ENCODE results near the gene CSGALNACT2. TPM values are rescaled to one million over a fixed set of nuclear protein-coding genes. Genes with fewer than 3 reads are reported as not detected.
"Not testable (repeated sequence)": the region's sequence is repeated elsewhere in the genome, so short reads cannot be mapped to it uniquely, and the experiment has no call there.

CSGALNACT2 gene
- total RNA-seq, 1 experiment from 2014 or later, result 9.0 TPM

GRCh38 chr10:43160046-43160920, 22.0 kb downstream of the CSGALNACT2 start:
- in situ Hi-C loops (cut with HindIII; ENCODE audit: low pct_unique_long_range_greater_than_20kb, low sequenced_read_pairs), result no loop called here
- no peak for DNase-seq (ENCODE audit: low read depth)

GRCh38 chr10:43160921-43161255, 22.6 kb downstream of the CSGALNACT2 start:
- in situ Hi-C loops (cut with HindIII; ENCODE audit: low pct_unique_long_range_greater_than_20kb, low sequenced_read_pairs), result no loop called here
- DNase-seq (ENCODE audit: low read depth), result no peak

- no peak for DNase-seq (ENCODE audit: low read depth)
- in situ Hi-C loops (cut with HindIII; ENCODE audit: low pct_unique_long_range_greater_than_20kb, low sequenced_read_pairs), result no loop called here
Measured at GRCh38 chr10:43162604-43163003, 24.4 kb downstream of the CSGALNACT2 start.

- DNase-seq (ENCODE audit: low read depth), result no peak
- in situ Hi-C loops (cut with HindIII; ENCODE audit: low pct_unique_long_range_greater_than_20kb, low sequenced_read_pairs), result no loop called here
Measured at GRCh38 chr10:43166207-43166879, 28.1 kb downstream of the CSGALNACT2 start.

- in situ Hi-C loops (cut with HindIII; ENCODE audit: low pct_unique_long_range_greater_than_20kb, low sequenced_read_pairs), result no loop called here
- no peak for DNase-seq (ENCODE audit: low read depth)
Measured at GRCh38 chr10:43166880-43167497, 28.7 kb downstream of the CSGALNACT2 start.

- no peak for DNase-seq (ENCODE audit: low read depth)
- in situ Hi-C loops (cut with HindIII; ENCODE audit: low pct_unique_long_range_greater_than_20kb, low sequenced_read_pairs), result no loop called here
Measured at GRCh38 chr10:43167498-43167889, 29.2 kb downstream of the CSGALNACT2 start.

GRCh38 chr10:43170491-43170890, 32.2 kb downstream of the CSGALNACT2 start:
- peak; percentile 19 for DNase-seq (ENCODE audit: low read depth)
- in situ Hi-C loops (cut with HindIII; ENCODE audit: low pct_unique_long_range_greater_than_20kb, low sequenced_read_pairs), result no loop called here

GRCh38 chr10:43172645-43173044, 34.4 kb downstream of the CSGALNACT2 start:
- in situ Hi-C loops (cut with HindIII; ENCODE audit: low pct_unique_long_range_greater_than_20kb, low sequenced_read_pairs), result no loop called here

GRCh38 chr10:43173120-43173519, 34.9 kb downstream of the CSGALNACT2 start:
- in situ Hi-C loops (cut with HindIII; ENCODE audit: low pct_unique_long_range_greater_than_20kb, low sequenced_read_pairs), result no loop called here
- DNase-seq (ENCODE audit: low read depth), result no peak

More at GRCh38 chr10:43172645-43173044, 34.4 kb downstream of the CSGALNACT2 start:
- no peak for DNase-seq (ENCODE audit: low read depth)

GRCh38 chr10:43174969-43175368, 36.7 kb downstream of the CSGALNACT2 start:
- no peak for DNase-seq (ENCODE audit: low read depth)
- in situ Hi-C loops (cut with HindIII; ENCODE audit: low pct_unique_long_range_greater_than_20kb, low sequenced_read_pairs), result no loop called here

- DNase-seq (ENCODE audit: low read depth), result peak; percentile 9
Measured at GRCh38 chr10:43176271-43176670, 38.0 kb downstream of the CSGALNACT2 start.

GRCh38 chr10:43177595-43177994, 39.4 kb downstream of the CSGALNACT2 start:
- in situ Hi-C loops (cut with HindIII; ENCODE audit: low pct_unique_long_range_greater_than_20kb, low sequenced_read_pairs), result no loop called here
- DNase-seq (ENCODE audit: low read depth), result no peak

More at GRCh38 chr10:43176271-43176670, 38.0 kb downstream of the CSGALNACT2 start:
- in situ Hi-C loops (cut with HindIII; ENCODE audit: low pct_unique_long_range_greater_than_20kb, low sequenced_read_pairs), result no loop called here

- no peak for DNase-seq (ENCODE audit: low read depth)
- in situ Hi-C loops (cut with HindIII; ENCODE audit: low pct_unique_long_range_greater_than_20kb, low sequenced_read_pairs), result no loop called here
Measured at GRCh38 chr10:43181146-43181545, 42.9 kb downstream of the CSGALNACT2 start.

GRCh38 chr10:43183764-43184163, 45.5 kb downstream of the CSGALNACT2 start:
- DNase-seq (ENCODE audit: low read depth); in situ Hi-C loops (cut with HindIII; ENCODE audit: low pct_unique_long_range_greater_than_20kb, low sequenced_read_pairs): not testable (repeated sequence)

GRCh38 chr10:43186150-43186549, 47.9 kb downstream of the CSGALNACT2 start:
- in situ Hi-C loops (cut with HindIII; ENCODE audit: low pct_unique_long_range_greater_than_20kb, low sequenced_read_pairs), result no loop called here
- DNase-seq (ENCODE audit: low read depth), result no peak

- in situ Hi-C loops (cut with HindIII; ENCODE audit: low pct_unique_long_range_greater_than_20kb, low sequenced_read_pairs), result no loop called here
- no peak for DNase-seq (ENCODE audit: low read depth)
Measured at GRCh38 chr10:43187213-43187612, 49.0 kb downstream of the CSGALNACT2 start.

GRCh38 chr10:43188702-43189101, 50.5 kb downstream of the CSGALNACT2 start:
- DNase-seq (ENCODE audit: low read depth), result no peak
- in situ Hi-C loops (cut with HindIII; ENCODE audit: low pct_unique_long_range_greater_than_20kb, low sequenced_read_pairs), result no loop called here

GRCh38 chr10:43190289-43190688, 52.0 kb downstream of the CSGALNACT2 start:
- DNase-seq (ENCODE audit: low read depth), result no peak
- in situ Hi-C loops (cut with HindIII; ENCODE audit: low pct_unique_long_range_greater_than_20kb, low sequenced_read_pairs), result no loop called here

- in situ Hi-C loops (cut with HindIII; ENCODE audit: low pct_unique_long_range_greater_than_20kb, low sequenced_read_pairs), result no loop called here
- DNase-seq (ENCODE audit: low read depth), result no peak
Measured at GRCh38 chr10:43190775-43191174, 52.5 kb downstream of the CSGALNACT2 start.

Data from Caki2 (cell line).